HepG2 (cell line): ENCODE data around the gene GPR62. TPM values are rescaled to one million over a fixed set of nuclear protein-coding genes. Genes with fewer than 3 reads are reported as not detected.

Experiments
- ATAC-seq: fragments of 200-7000 bp; cut with Tn5 transposase; 3 replicates; pipeline ENCODE4 v1.9.1; 2020; ENCODE audit warnings: mild to moderate bottlenecking, moderate library complexity
- BruUV-seq: library from RNA; stranded (reverse); fragments of 400-500 nt; replicated peaks from 2 replicates; lab custom pipeline; 2021; lab: Mats Ljungman, UMichigan
- CTCF ChIA-PET: fragments of 300-600 bp; formaldehyde crosslinking; extraction: SDS; loops from one replicate; lab custom pipeline; 2021; ENCODE audit warnings: low total read pairs, inconsistent platforms, low intra/inter-chr PET ratio; lab: Yijun Ruan, JAX
- POLR2A ChIA-PET: fragments of 350-600 bp; sonication (Branson Sonifier 250); formaldehyde crosslinking; loops from one replicate; lab custom pipeline; 2020; ENCODE audit warnings: antibody characterized with exemption, inconsistent platforms; lab: Yijun Ruan, JAX
- DNase-seq: peaks from one replicate; pipeline ENCODE4 v3.0.0-alpha.2; 2015; ENCODE audit warnings: low spot score
- FAIRE-seq: peaks from 3 replicates; lab custom pipeline; 2011; peaks lifted over from hg19 to GRCh38; lab: Jason Lieb, UNC
- H2AFZ ChIP-seq: one replicate; pipeline ENCODE4 v1.6.1; 2011; ENCODE audit warnings: low read length, inconsistent platforms
- H3K27ac ChIP-seq: fragments of 300-600 bp; 3 replicates; pipeline ENCODE4 v1.8.0; 2011; ENCODE audit warnings: mixed run types, mild to moderate bottlenecking, mixed read lengths, low read length, inconsistent platforms; ENCODE audit not compliant: insufficient read depth; ENCODE audit errors: extremely low read length
- H3K27me3 ChIP-seq, 2 experiments: fragments of 200-600 bp in 1 of 2; 2 replicates in 1 of 2; 3 replicates in 1 of 2; pipeline versions ENCODE4 v1.6.0 to v1.8.0; 2011; ENCODE audit warnings: low read length in 2 of 2, mild to moderate bottlenecking in 2 of 2, moderate library complexity in 2 of 2, inconsistent platforms in 1 of 2; ENCODE audit not compliant: insufficient read depth in 2 of 2, control insufficient read depth in 1 of 2
- H3K36me3 ChIP-seq, 2 experiments: fragments of 200-600 bp in 1 of 2; replicated peaks in 1 of 2; 2 replicates in 1 of 2; 3 replicates in 1 of 2; pipeline versions ENCODE4 v1.5.1 to v1.8.0; 2011; ENCODE audit warnings: low read length in 2 of 2, inconsistent platforms in 1 of 2; ENCODE audit not compliant: insufficient read depth in 2 of 2, control insufficient read depth in 1 of 2
- H3K4me1 ChIP-seq: 2 replicates; pipeline ENCODE4 v1.5.1; 2012; ENCODE audit warnings: low read length, inconsistent platforms; ENCODE audit not compliant: insufficient read depth
- H3K4me2 ChIP-seq: 2 replicates; pipeline ENCODE4 v1.6.0; 2011; ENCODE audit warnings: low read depth, low read length, inconsistent platforms
- H3K4me3 ChIP-seq, 3 experiments: fragments of 200-600 bp in 1 of 3; sonication (generic), shearing (Covaris generic) in 1 of 3; replicated peaks in 1 of 3; 2 replicates each; pipeline ENCODE4 v1.5.1; 2011 to 2016; ENCODE audit warnings: low read length in 3 of 3, inconsistent platforms in 2 of 3, low read depth in 2 of 3, mild to moderate bottlenecking in 2 of 3, control low read depth in 1 of 3, mixed read lengths in 1 of 3; ENCODE audit not compliant: insufficient read depth in 1 of 3
- H3K79me2 ChIP-seq: one replicate; pipeline ENCODE4 v1.6.1; 2011; ENCODE audit warnings: low read length, inconsistent platforms; ENCODE audit not compliant: insufficient read depth
- H3K9ac ChIP-seq: 2 replicates; pipeline ENCODE4 v1.6.0; 2011; ENCODE audit warnings: mild to moderate bottlenecking, low read depth, low read length, inconsistent platforms; ENCODE audit not compliant: insufficient read depth
- H3K9me3 ChIP-seq: 2 replicates; pipeline ENCODE4 v1.5.1; 2012; ENCODE audit warnings: mild to moderate bottlenecking, low read length
- H4K20me1 ChIP-seq: 2 replicates; pipeline ENCODE4 v1.6.0; 2011; ENCODE audit warnings: inconsistent platforms, mild to moderate bottlenecking, low read length, moderate library complexity; ENCODE audit not compliant: insufficient read depth
- CTCF ChIP-seq: sonication (generic); formaldehyde crosslinking; IDR thresholded peaks from 2 replicates; pipeline ENCODE4 v1.5.0; 2020; ENCODE audit warnings: mild to moderate bottlenecking, missing genetic modification reagents, moderate library complexity
- GABPB1 ChIP-seq: IDR thresholded peaks from 2 replicates; pipeline ENCODE4 v1.6.1; 2016; ENCODE audit warnings: mild to moderate bottlenecking, missing genetic modification reagents, moderate library complexity, missing compliant biosample characterization
- MAZ ChIP-seq, 2 experiments: sonication (generic) in 1 of 2; formaldehyde crosslinking in 1 of 2; IDR thresholded peaks; 2 replicates each; pipeline versions ENCODE4 v1.5.0 to v1.6.1; 2012 to 2020; ENCODE audit warnings: low read depth in 2 of 2, mild to moderate bottlenecking in 2 of 2, borderline replicate concordance in 1 of 2, improper control_type of control experiment in 1 of 2, low read length in 1 of 2, missing genetic modification reagents in 1 of 2, moderate library complexity in 1 of 2
- NR2F6 ChIP-seq, 2 experiments: IDR thresholded peaks; 2 replicates each; pipeline ENCODE4 v1.6.1; 2016; ENCODE audit warnings: antibody characterized with exemption in 1 of 2, mild to moderate bottlenecking in 1 of 2
- RNF219 ChIP-seq: sonication (generic); formaldehyde crosslinking; IDR thresholded peaks from 2 replicates; pipeline ENCODE4 v1.5.0; 2020; ENCODE audit warnings: mild to moderate bottlenecking, missing genetic modification reagents
- TFAP4 ChIP-seq: sonication (generic); IDR thresholded peaks from 2 replicates; pipeline ENCODE4 v1.6.1; 2016; ENCODE audit warnings: low read depth, borderline replicate concordance
- XRCC5 ChIP-seq: fragments of 200-400 bp; formaldehyde crosslinking; optimal IDR thresholded peaks from 2 replicates; pipeline ENCODE3; 2017; ENCODE audit warnings: mild to moderate bottlenecking, low read length
- ZBTB7A ChIP-seq: sonication (generic); formaldehyde crosslinking; IDR thresholded peaks from 2 replicates; pipeline ENCODE4 v1.8.0; 2022; ENCODE audit warnings: mild to moderate bottlenecking, missing genetic modification reagents
- ZBTB7B ChIP-seq: sonication (generic); formaldehyde crosslinking; IDR thresholded peaks from 2 replicates; pipeline ENCODE4 v1.4.0; 2020; ENCODE audit warnings: missing genetic modification reagents
- ZNF619 ChIP-seq: sonication (generic); formaldehyde crosslinking; IDR thresholded peaks from 2 replicates; pipeline ENCODE4 v1.4.0; 2020; ENCODE audit warnings: mild to moderate bottlenecking, missing genetic modification reagents
- ZNF672 ChIP-seq: sonication (generic); formaldehyde crosslinking; IDR thresholded peaks from 2 replicates; pipeline ENCODE4 v1.8.1; 2022; ENCODE audit warnings: missing genetic modification reagents
- ZNF768 ChIP-seq: sonication (generic); formaldehyde crosslinking; IDR thresholded peaks from 2 replicates; pipeline ENCODE4 v1.4.0; 2020; ENCODE audit warnings: missing genetic modification reagents
- ZZZ3 ChIP-seq: sonication (generic); formaldehyde crosslinking; IDR thresholded peaks from 2 replicates; pipeline ENCODE4 v1.4.0; 2020; ENCODE audit warnings: missing genetic modification reagents, mild to moderate bottlenecking, borderline replicate concordance
- WGBS: methylation state at CpG from one replicate; pipeline ENCODE4 v1.1.6; 2017; ENCODE audit warnings: low lambda C conversion rate; 5-methylcytosine and 5-hydroxymethylcytosine counted together
- in situ Hi-C: cut with HindIII; loops from 2 replicates; pipeline ENCODE4 v1.10.0; 2017; ENCODE audit warnings: low pct_unique_long_range_greater_than_20kb; ENCODE audit not compliant: extremely low pct_ligation_motif_present
- intact Hi-C: fragments of 100-400 bp; cut with micrococcal nuclease; formaldehyde crosslinking; loops from one replicate; pipeline ENCODE4 v1.10.0; 2022; ENCODE audit not compliant: unreplicated experiment
- polyA plus RNA-seq, 8 experiments: library from polyadenylated mRNA; depleted of rRNA in 3 of 8; stranded (reverse) in 7 of 8; unstranded in 1 of 8; fragments of >200 nt; fragmentation: Illumina TruSeq in 4 of 8; extraction: Trizol in 4 of 8; gene quantifications; 2 replicates each; pipeline versions ENCODE4 v1.2.1 to v1.2.3, GENCODE V29; 2011 to 2016; ENCODE audit warnings: low read depth in 4 of 8, missing spikeins in 1 of 8, mixed read lengths in 1 of 8; ENCODE audit not compliant: insufficient read depth in 1 of 8
- total RNA-seq, 5 experiments: library from RNA; depleted of rRNA; stranded (reverse); fragments of >200 nt; fragmentation: Illumina TruSeq; extraction: Trizol; gene quantifications; 2 replicates each; pipeline ENCODE4 v1.2.3, GENCODE V29; 2016; ENCODE audit warnings: low read depth in 1 of 5

Gene GPR62
- total and polyA plus RNA-seq, 2 of the 13 experiments (the other 11 are each of a cell fraction or from before 2014, with no cell fraction given) = not detected

GRCh38 chr3:52004163-52004787 is 49.1 kb downstream of the GPR62 start:
- no TSS peak for BruUV-seq
- Histone ChIP-seq H3K4me2 (no peak overlapping the region), H3K36me3 (no peaks in the 10 kb centered on the region), H3K9ac (no peak overlapping the region), H3K27me3 (peaks cover 0 to 45% of the 10 kb centered on the region in 2 experiments; a peak in 3 of 5 replicates), H3K4me3 (no peak overlapping the region), H3K27ac (no peak overlapping the region), H2AFZ (no peak overlapping the region), H3K79me2 (no peaks in the 10 kb centered on the region), H3K4me1 (peaks cover 36% of the 10 kb centered on the region), H4K20me1 (no peaks in the 10 kb centered on the region), H3K9me3 (no peaks in the 10 kb centered on the region)
- FAIRE-seq (peak; percentile 71), DNase-seq (peak; percentile 50), ATAC-seq (peak; percentile 78)
- POLR2A ChIA-PET = interaction anchor here (0.7 to 2.2 kb wide), 8 partner anchors 8 to 166 kb away, joined by 3 to 9 read pairs (median 4); partner anchors contain the start of genes DUSP7, POC1A, RPL29 and RRP9
- WGBS = 25% methylated on average over 13 of the region's 16 CpGs
- in situ Hi-C loops = loop anchor here (5.0 kb wide), 2 partner anchors 38 to 138 kb away; no protein-coding TSS in a partner anchor
- CTCF ChIA-PET = interaction anchor here (1.9 to 9.0 kb wide), 4 partner anchors 49 to 139 kb away, joined by 8 to 110 read pairs (median 38); partner anchors contain the start of gene DUSP7
- intact Hi-C loops = loop anchor here (2.0 kb wide), 2 partner anchors 33 to 49 kb away; no protein-coding TSS in a partner anchor
- no peak for TF ChIP-seq RNF219 (CRISPR knock-in tag)
- peak; percentile 33; the same call in 1 of the 2 replicates for TF ChIP-seq ZNF768 (CRISPR knock-in tag)
- TF ChIP-seq ZNF619 = 0 out of 2 replicates have a peak, but pooled peaks have one; percentile 28
- peak; percentile 73 for TF ChIP-seq ZBTB7A (CRISPR knock-in tag)
- peak; percentile 32; the same call in 1 of the 2 replicates for TF ChIP-seq MAZ (IDR thresholded peaks at IDR 0.05; ENCODE audit: borderline replicate concordance, low read depth, low read length)
- peak; percentile 59; the same call in 1 of the 2 replicates for TF ChIP-seq MAZ (CRISPR knock-in tag; IDR thresholded peaks at IDR 0.05; ENCODE audit: low read depth)
- no peak for TF ChIP-seq ZNF672
- TF ChIP-seq ZZZ3 (CRISPR knock-in tag) = no peak
- TF ChIP-seq TFAP4 = peak; percentile 61; the same call in 1 of the 2 replicates
- TF ChIP-seq GABPB1 (CRISPR knock-in tag) = peak; percentile 22; the same call in 1 of the 2 replicates
- TF ChIP-seq ZBTB7B (CRISPR knock-in tag) = peak; percentile 68; the same call in 1 of the 2 replicates
- no peak for TF ChIP-seq NR2F6 (IDR thresholded peaks at IDR 0.05)
- TF ChIP-seq NR2F6 (CRISPR knock-in tag; IDR thresholded peaks at IDR 0.05) = 0 out of 2 replicates have a peak, but pooled peaks have one; percentile 22
- TF ChIP-seq XRCC5 = peak; percentile 12
- TF ChIP-seq CTCF (CRISPR knock-in tag) = peak; percentile 94
